OCI-LY1 (cell line): ENCODE measurements around the gene DPPA2.

Experiments
- CTCF ChIP-seq: fragments of 200-600 bp; sonication (generic), shearing (Covaris generic); IDR thresholded peaks from 2 replicates; pipeline ENCODE4 v1.5.1; 2017; ENCODE audit warnings: mild to moderate bottlenecking, antibody characterized with exemption, low read length, moderate library complexity, mixed read lengths
- EZH2 ChIP-seq: fragments of 200-600 bp; sonication (generic), shearing (Covaris generic); IDR thresholded peaks from 2 replicates; pipeline ENCODE4 v1.8.0; 2017; ENCODE audit warnings: borderline replicate concordance, mixed run types, mild to moderate bottlenecking, antibody characterized with exemption, low read length, moderate library complexity, mixed read lengths

- TF ChIP-seq CTCF (no peak), EZH2 (no peak)
Observed at GRCh38 chr3:109297496-109297895, 18.8 kb downstream of the DPPA2 start.
